HepG2 (cell line): Measurements from ENCODE around the gene RPLP1. TPM values are rescaled to one million over a fixed set of nuclear protein-coding genes. Genes with fewer than 3 reads are reported as not detected.

Experiments used
- ARID2 ChIP-seq: sonication (generic); formaldehyde crosslinking; IDR thresholded peaks from 2 replicates; pipeline ENCODE4 v1.8.1; 2022; ENCODE audit warnings: mild to moderate bottlenecking, missing genetic modification reagents, borderline replicate concordance
- ATM ChIP-seq: fragments of 450-650 bp; IDR thresholded peaks from 2 replicates; pipeline ENCODE4 v1.7.1; 2017; ENCODE audit warnings: mild to moderate bottlenecking, borderline replicate concordance
- KDM3A ChIP-seq: IDR thresholded peaks from 2 replicates; pipeline ENCODE4 v1.6.1; 2018; ENCODE audit warnings: low read depth, missing compliant biosample characterization
- KLF16 ChIP-seq, 2 experiments: sonication (generic) in 1 of 2; formaldehyde crosslinking in 1 of 2; IDR thresholded peaks; 2 replicates each; pipeline versions ENCODE4 v1.6.1 to v1.8.0; 2016 to 2023; ENCODE audit warnings: missing genetic modification reagents in 2 of 2, missing compliant biosample characterization in 1 of 2
- KMT2A ChIP-seq: sonication (generic); formaldehyde crosslinking; IDR thresholded peaks from 2 replicates; pipeline ENCODE4 v1.4.0; 2020; ENCODE audit warnings: missing genetic modification reagents
- MAFF ChIP-seq: IDR thresholded peaks from 2 replicates; pipeline ENCODE4 v1.6.1; 2011; ENCODE audit warnings: low read depth, low read length, improper control_type of control experiment
- NFRKB ChIP-seq: fragments of 450-650 bp; IDR thresholded peaks from 2 replicates; pipeline ENCODE4 v1.6.1; 2017
- POGK ChIP-seq: sonication (generic); formaldehyde crosslinking; conservative IDR thresholded peaks from 2 replicates; pipeline ENCODE4 v1.8.0; 2022; ENCODE audit warnings: mild to moderate bottlenecking, moderate library complexity, missing genetic modification reagents
- SKIL ChIP-seq: sonication (generic); formaldehyde crosslinking; IDR thresholded peaks from 2 replicates; pipeline ENCODE4 v1.8.0; 2022; ENCODE audit warnings: missing genetic modification reagents, mild to moderate bottlenecking, moderate library complexity, borderline replicate concordance
- SNAPC2 ChIP-seq: sonication (generic); formaldehyde crosslinking; IDR thresholded peaks from 2 replicates; pipeline ENCODE4 v1.8.1; 2022; ENCODE audit warnings: mild to moderate bottlenecking, missing genetic modification reagents
- SP140L ChIP-seq: sonication (generic); formaldehyde crosslinking; IDR thresholded peaks from 2 replicates; pipeline ENCODE4 v1.4.0; 2020; ENCODE audit warnings: missing genetic modification reagents, borderline replicate concordance
- TEAD2 ChIP-seq: sonication (generic); formaldehyde crosslinking; IDR thresholded peaks from 2 replicates; pipeline ENCODE4 v1.9.0; 2021; ENCODE audit warnings: missing genetic modification reagents
- U2AF2 ChIP-seq: fragments of 200-400 bp; formaldehyde crosslinking; IDR thresholded peaks from 2 replicates; pipeline ENCODE4 v1.6.1; 2017; ENCODE audit warnings: low read depth, mild to moderate bottlenecking, low read length
- ZMYM2 ChIP-seq: sonication (generic); formaldehyde crosslinking; IDR thresholded peaks from 2 replicates; pipeline ENCODE4 v1.8.0; 2022; ENCODE audit warnings: mild to moderate bottlenecking, missing genetic modification reagents
- ZMYM3 ChIP-seq: sonication (generic); formaldehyde crosslinking; IDR thresholded peaks from 2 replicates; pipeline ENCODE4 v1.5.1; 2020; ENCODE audit warnings: mild to moderate bottlenecking, missing genetic modification reagents
- ZMYM4 ChIP-seq: sonication (generic); formaldehyde crosslinking; IDR thresholded peaks from 2 replicates; pipeline ENCODE4 v1.8.1; 2023; ENCODE audit warnings: mild to moderate bottlenecking, missing genetic modification reagents
- ZNF572 ChIP-seq: sonication (generic); formaldehyde crosslinking; IDR thresholded peaks from 2 replicates; pipeline ENCODE4 v1.5.1; 2020; ENCODE audit warnings: mild to moderate bottlenecking, missing genetic modification reagents
- ZSCAN21 ChIP-seq: sonication (generic); formaldehyde crosslinking; IDR thresholded peaks from 2 replicates; pipeline ENCODE4 v1.8.0; 2022; ENCODE audit warnings: mild to moderate bottlenecking, missing genetic modification reagents, moderate library complexity, borderline replicate concordance
- polyA plus RNA-seq, 8 experiments: library from polyadenylated mRNA; depleted of rRNA in 3 of 8; stranded (reverse) in 7 of 8; unstranded in 1 of 8; fragments of >200 nt; fragmentation: Illumina TruSeq in 4 of 8; extraction: Trizol in 4 of 8; gene quantifications; 2 replicates each; pipeline versions ENCODE4 v1.2.1 to v1.2.3, GENCODE V29; 2011 to 2016; ENCODE audit warnings: low read depth in 4 of 8, missing spikeins in 1 of 8, mixed read lengths in 1 of 8; ENCODE audit not compliant: insufficient read depth in 1 of 8
- total RNA-seq, 5 experiments: library from RNA; depleted of rRNA; stranded (reverse); fragments of >200 nt; fragmentation: Illumina TruSeq; extraction: Trizol; gene quantifications; 2 replicates each; pipeline ENCODE4 v1.2.3, GENCODE V29; 2016; ENCODE audit warnings: low read depth in 1 of 5
- TF ChIP-seq, protein P1 (sequence below): sonication (generic); formaldehyde crosslinking; IDR thresholded peaks from 2 replicates; pipeline ENCODE4 v1.4.0; 2020; ENCODE audit warnings: missing genetic modification reagents

Gene RPLP1
- total and polyA plus RNA-seq, 2 of the 13 experiments (the other 11 are each of a cell fraction or from before 2014, with no cell fraction given), result 817 to 929 TPM

- TF ChIP-seq, protein P1, sequence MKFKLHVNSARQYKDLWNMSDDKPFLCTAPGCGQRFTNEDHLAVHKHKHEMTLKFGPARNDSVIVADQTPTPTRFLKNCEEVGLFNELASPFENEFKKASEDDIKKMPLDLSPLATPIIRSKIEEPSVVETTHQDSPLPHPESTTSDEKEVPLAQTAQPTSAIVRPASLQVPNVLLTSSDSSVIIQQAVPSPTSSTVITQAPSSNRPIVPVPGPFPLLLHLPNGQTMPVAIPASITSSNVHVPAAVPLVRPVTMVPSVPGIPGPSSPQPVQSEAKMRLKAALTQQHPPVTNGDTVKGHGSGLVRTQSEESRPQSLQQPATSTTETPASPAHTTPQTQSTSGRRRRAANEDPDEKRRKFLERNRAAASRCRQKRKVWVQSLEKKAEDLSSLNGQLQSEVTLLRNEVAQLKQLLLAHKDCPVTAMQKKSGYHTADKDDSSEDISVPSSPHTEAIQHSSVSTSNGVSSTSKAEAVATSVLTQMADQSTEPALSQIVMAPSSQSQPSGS (CRISPR knock-in tag), result peak; percentile 53
- peak; percentile 82 for TF ChIP-seq ZMYM4
- no peak for TF ChIP-seq NFRKB
- peak in 1 of 2 experiments; percentile 87; a peak in 2 of 4 replicates for TF ChIP-seq KLF16 (CRISPR knock-in tag; IDR thresholded peaks at IDR 0.05)
- TF ChIP-seq SNAPC2 (CRISPR knock-in tag), result peak; percentile 91; the same call in 1 of the 2 replicates
- 0 out of 2 replicates have a peak, but pooled peaks have one; percentile 37 for TF ChIP-seq ZMYM3 (CRISPR knock-in tag)
- peak; percentile 73; the same call in 1 of the 2 replicates for TF ChIP-seq ARID2 (CRISPR knock-in tag)
- TF ChIP-seq ZNF572 (CRISPR knock-in tag), result 0 out of 2 replicates have a peak, but pooled peaks have one; percentile 30
- 0 out of 2 replicates have a peak, but pooled peaks have one; percentile 35 for TF ChIP-seq KDM3A (CRISPR knock-in tag)
- no peak for TF ChIP-seq SP140L (CRISPR knock-in tag)
- TF ChIP-seq U2AF2, result no peak
- TF ChIP-seq POGK, result peak; percentile 95
- TF ChIP-seq KMT2A (CRISPR knock-in tag), result peak; percentile 91
- no peak for TF ChIP-seq ATM
- TF ChIP-seq MAFF, result no peak
- TF ChIP-seq ZMYM2, result peak; percentile 67; the same call in 1 of the 2 replicates
- TF ChIP-seq TEAD2 (CRISPR knock-in tag), result peak; percentile 54; the same call in 1 of the 2 replicates
- no peak for TF ChIP-seq SKIL (CRISPR knock-in tag)
- TF ChIP-seq ZSCAN21, result peak; percentile 79; the same call in 1 of the 2 replicates
Measured at GRCh38 chr15:69452692-69453521, at the start of gene RPLP1 (continued).
